Endodermal cell (in vitro differentiated cells): ENCODE measurements around the gene MYH6. TPM values are rescaled to one million over a fixed set of nuclear protein-coding genes. Genes with fewer than 3 reads are reported as not detected.

Experiments used
- DNase-seq: peaks from one replicate; pipeline ENCODE4 v3.0.0-alpha.2; 2017
- H3K27ac ChIP-seq: 2 replicates; pipeline ENCODE4 v1.5.1; 2013; ENCODE audit warnings: mild to moderate bottlenecking, low read depth, low read length, moderate library complexity
- H3K27me3 ChIP-seq: 2 replicates; pipeline ENCODE4 v1.6.1; 2013; ENCODE audit warnings: mild to moderate bottlenecking, low read length, moderate library complexity; ENCODE audit not compliant: insufficient read depth, control insufficient read depth, poor library complexity, severe bottlenecking
- H3K36me3 ChIP-seq: 2 replicates; pipeline ENCODE4 v1.7.0; 2013; ENCODE audit warnings: mild to moderate bottlenecking, low read length, moderate library complexity; ENCODE audit not compliant: control insufficient read depth, insufficient read depth
- H3K4me1 ChIP-seq: one replicate; pipeline ENCODE4 v1.7.0; 2013; ENCODE audit warnings: low read length; ENCODE audit not compliant: control insufficient read depth, insufficient read depth
- H3K4me3 ChIP-seq: 2 replicates; pipeline ENCODE4 v1.5.1; 2013; ENCODE audit warnings: mild to moderate bottlenecking, low read length, moderate library complexity
- H3K9ac ChIP-seq: 2 replicates; pipeline ENCODE4 v1.6.1; 2013; ENCODE audit warnings: mild to moderate bottlenecking, low read length, moderate library complexity; ENCODE audit not compliant: poor library complexity, severe bottlenecking; ENCODE audit errors: extremely low read depth
- H3K9me3 ChIP-seq: 2 replicates; pipeline ENCODE4 v1.6.1; 2013; ENCODE audit warnings: mild to moderate bottlenecking, low read length, moderate library complexity; ENCODE audit not compliant: control insufficient read depth
- H3K27ac Mint-ChIP-seq: 2 replicates; pipeline ENCODE4 v1.8.0; 2020; ENCODE audit warnings: mixed read lengths
- H3K27me3 Mint-ChIP-seq: 2 replicates; pipeline ENCODE4 v1.8.0; 2021; ENCODE audit warnings: mild to moderate bottlenecking, mixed read lengths; ENCODE audit not compliant: insufficient read depth
- H3K36me3 Mint-ChIP-seq: 2 replicates; pipeline ENCODE4 v1.8.0; 2020; ENCODE audit warnings: low read depth, mixed read lengths
- H3K4me1 Mint-ChIP-seq: 2 replicates; pipeline ENCODE4 v1.8.0; 2020; ENCODE audit warnings: mixed read lengths
- H3K4me3 Mint-ChIP-seq: 2 replicates; pipeline ENCODE4 v1.8.0; 2020; ENCODE audit warnings: mild to moderate bottlenecking, moderate library complexity, mixed read lengths
- H3K9me3 Mint-ChIP-seq: 2 replicates; pipeline ENCODE4 v1.8.0; 2020; ENCODE audit warnings: mild to moderate bottlenecking, mixed read lengths
- CTCF ChIP-seq: fragments of 200-600 bp; sonication (generic); conservative IDR thresholded peaks from 2 replicates; pipeline ENCODE4 v1.5.0; 2021; ENCODE audit warnings: antibody characterized with exemption, mild to moderate bottlenecking
- WGBS, 2 experiments: methylation state at CpG; one replicate each; pipeline versions ENCODE4 v1.1.5 to v1.1.7; 2013; ENCODE audit warnings: missing lambda C conversion rate in 2 of 2, mixed read lengths in 1 of 2; ENCODE audit not compliant: insufficient coverage in 1 of 2, insufficient read length in 1 of 2; 5-methylcytosine and 5-hydroxymethylcytosine counted together
- total RNA-seq, 2 donors: library from RNA; stranded (reverse); fragmentation: NEBNext Ultra II Directional in 1 of 2; extraction: Animal tissue kit (Norgen Biotek cat#: 25700) in 1 of 2; gene quantifications; 2 replicates in 1 of 2; 3 replicates in 1 of 2; pipeline ENCODE4 v1.2.1, GENCODE V29; 2021

The MYH6 gene
- total RNA-seq, 2 donors from 2014 or later, result not detected

DNA sequence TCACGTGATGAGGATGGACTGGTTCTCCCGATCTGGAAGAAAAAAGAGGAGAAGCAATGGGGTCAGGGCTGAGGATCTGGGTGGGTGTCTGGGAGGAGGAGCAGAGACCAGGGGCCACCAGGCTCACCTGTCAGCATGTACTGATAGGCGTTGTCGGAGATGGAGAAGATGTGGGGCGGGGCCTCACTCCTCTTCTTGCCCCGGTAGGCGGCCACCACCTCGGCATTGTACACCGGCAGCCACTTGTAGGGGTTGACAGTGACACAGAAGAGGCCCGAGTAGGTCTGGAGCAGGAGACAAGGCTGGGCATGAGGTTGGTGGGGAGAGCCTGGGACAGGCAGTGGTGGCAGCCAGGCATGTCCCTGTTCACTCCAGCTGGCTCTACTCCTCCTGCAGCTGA, 3.0 kb downstream of the MYH6 start:
- Histone ChIP-seq H3K9me3 (no peaks in the 10 kb centered on the region), H3K9ac (no peak overlapping the region), H3K36me3 (no peaks in the 10 kb centered on the region), H3K4me3 (no peak overlapping the region), H3K27ac (no peak overlapping the region), H3K4me1 (no peaks in the 10 kb centered on the region), H3K27me3 (peaks cover 8% of the 10 kb centered on the region)
- H3K27ac Mint-ChIP-seq, result no peak overlapping the region
- no peak for TF ChIP-seq CTCF
- 91% methylated on average over 7 to 10 of the region's 10 CpGs for WGBS, 2 experiments
- no peak for DNase-seq
- no peaks in the 10 kb centered on the region for H3K9me3 Mint-ChIP-seq
- no peaks in the 10 kb centered on the region for H3K4me1 Mint-ChIP-seq
- H3K36me3 Mint-ChIP-seq, result no peaks in the 10 kb centered on the region
- peaks cover 52% of the 10 kb centered on the region for H3K27me3 Mint-ChIP-seq
- H3K4me3 Mint-ChIP-seq, result no peak overlapping the region

GRCh38 chr14:23404331-23404900, 3.7 kb downstream of the MYH6 start:
- Histone ChIP-seq H3K4me3 (no peak overlapping the region), H3K27ac (no peak overlapping the region), H3K4me1 (no peaks in the 10 kb centered on the region), H3K36me3 (no peaks in the 10 kb centered on the region), H3K9ac (no peak overlapping the region), H3K27me3 (peaks cover 8% of the 10 kb centered on the region), H3K9me3 (no peaks in the 10 kb centered on the region)
- H3K36me3 Mint-ChIP-seq, result no peaks in the 10 kb centered on the region
- H3K27me3 Mint-ChIP-seq, result peaks cover 52% of the 10 kb centered on the region
- DNase-seq, result no peak
- H3K4me3 Mint-ChIP-seq, result no peak overlapping the region
- 92 to 93% methylated on average over 9 to 14 of the region's 14 CpGs for WGBS, 2 experiments
- TF ChIP-seq CTCF, result no peak
- no peaks in the 10 kb centered on the region for H3K9me3 Mint-ChIP-seq
- H3K4me1 Mint-ChIP-seq, result no peaks in the 10 kb centered on the region
- H3K27ac Mint-ChIP-seq, result no peak overlapping the region

- Histone ChIP-seq H3K27ac (no peak overlapping the region), H3K9ac (no peak overlapping the region), H3K9me3 (no peaks in the 10 kb centered on the region), H3K27me3 (peaks cover 8% of the 10 kb centered on the region), H3K4me3 (no peak overlapping the region), H3K4me1 (no peaks in the 10 kb centered on the region), H3K36me3 (no peaks in the 10 kb centered on the region)
- DNase-seq, result no peak
- H3K4me1 Mint-ChIP-seq, result no peaks in the 10 kb centered on the region
- no peak overlapping the region for H3K4me3 Mint-ChIP-seq
- WGBS, 2 experiments, result 74 to 75% methylated on average over 1 to 4 of the region's 4 CpGs
- peaks cover 52% of the 10 kb centered on the region for H3K27me3 Mint-ChIP-seq
- no peaks in the 10 kb centered on the region for H3K36me3 Mint-ChIP-seq
- H3K9me3 Mint-ChIP-seq, result no peaks in the 10 kb centered on the region
- TF ChIP-seq CTCF, result no peak
- H3K27ac Mint-ChIP-seq, result no peak overlapping the region
Measured at GRCh38 chr14:23403908-23404307, 4.2 kb downstream of the MYH6 start.
